NCI-H128 (cell line): Measurements from ENCODE around the gene QDPR.

ENCODE experiments used
- DNase-seq: peaks from one replicate; lab custom pipeline; 2025; ENCODE audit not compliant: unreplicated experiment; lab: John Stamatoyannopoulos, UW

The QDPR gene

DNA sequence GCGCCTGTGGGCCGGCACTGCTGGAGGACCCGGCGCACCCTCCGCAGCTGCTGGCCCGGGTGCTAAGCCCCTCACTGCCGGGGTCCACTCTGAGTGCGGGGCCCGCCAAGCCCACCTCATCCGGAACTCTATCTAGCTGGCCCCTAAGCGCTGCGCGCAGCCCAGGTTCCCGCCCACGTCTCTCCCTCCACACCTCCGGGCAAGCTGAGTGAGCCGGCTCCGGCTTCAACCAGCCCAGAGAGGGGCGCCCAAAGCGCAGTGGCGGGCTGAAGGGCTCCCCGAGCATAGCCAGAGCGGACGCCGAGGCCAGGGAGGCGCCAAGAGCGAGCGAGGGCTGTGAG is 75.2 kb downstream of the QDPR start:
- no peak for DNase-seq
